ENCODE results near the gene SPOCK3.
"Not testable (repeated sequence)": the region's sequence is repeated elsewhere in the genome, so short reads cannot be mapped to it uniquely, and the experiment has no call there.

SPOCK3 gene

GRCh38 chr4:166798126-166798525, 436.2 kb downstream of the SPOCK3 start:
- DNase-seq, result no peak

- no peak for DNase-seq
Measured at GRCh38 chr4:166777760-166778159, 456.5 kb downstream of the SPOCK3 start.

- no peak for DNase-seq
Measured at GRCh38 chr4:166763018-166763417, 471.3 kb downstream of the SPOCK3 start.

GRCh38 chr4:166741742-166742141, 492.6 kb downstream of the SPOCK3 start:
- no peak for DNase-seq

GRCh38 chr4:166739215-166739614, 495.1 kb downstream of the SPOCK3 start:
- not testable (repeated sequence) for DNase-seq

- DNase-seq, result no peak
Measured at GRCh38 chr4:166737430-166737829, 496.9 kb downstream of the SPOCK3 start.

- DNase-seq, result no peak
Measured at GRCh38 chr4:166735553-166735952, 498.7 kb downstream of the SPOCK3 start.

GRCh38 chr4:166734797-166735196, 499.5 kb downstream of the SPOCK3 start:
- no peak for DNase-seq

GRCh38 chr4:166733686-166734085, 500.6 kb downstream of the SPOCK3 start:
- DNase-seq, result no peak

- DNase-seq, result no peak
Measured at GRCh38 chr4:166726832-166727231, 507.5 kb downstream of the SPOCK3 start.

- no peak for DNase-seq
Measured at GRCh38 chr4:166724369-166724768, 509.9 kb downstream of the SPOCK3 start.

- no peak for DNase-seq
Measured at GRCh38 chr4:166723532-166724140, 510.7 kb downstream of the SPOCK3 start.

GRCh38 chr4:166715748-166716713, 518.3 kb downstream of the SPOCK3 start:
- not testable (repeated sequence) for DNase-seq

- DNase-seq, result no peak
Measured at GRCh38 chr4:166700592-166700991, 533.7 kb downstream of the SPOCK3 start.

GRCh38 chr4:166688835-166689234, 545.5 kb downstream of the SPOCK3 start:
- DNase-seq, result no peak

- DNase-seq, result no peak
Measured at GRCh38 chr4:166687828-166688227, 546.5 kb downstream of the SPOCK3 start.

Data from CD4-positive, alpha-beta T cell treated with Interleukin-21 for 1 hour (primary cell).